Progenitor cell of endocrine pancreas (in vitro differentiated cells): ENCODE data around the gene SIRT7. TPM values are rescaled to one million over a fixed set of nuclear protein-coding genes. Genes with fewer than 3 reads are reported as not detected.

ENCODE experiments used
- total RNA-seq: library from RNA; stranded (reverse); gene quantifications from 2 replicates; pipeline ENCODE4 v1.2.1, GENCODE V29; 2021

Gene SIRT7
- total RNA-seq, 1 donor from 2014 or later, result 34.0 TPM

Other genes with a start within 250 kb of the SIRT7 start
- gene ARL16, start 234.4 kb downstream of the SIRT7 start, total RNA-seq, result 42.1 TPM in 2 replicates
- 127 and 141 TPM in 2 replicates for gene HGS, start 234.2 kb downstream of the SIRT7 start, total RNA-seq
- gene MRPL12, start 214.8 kb downstream of the SIRT7 start, total RNA-seq, result 63.6 and 63.9 TPM in 2 replicates
- gene SLC25A10, start 205.9 kb downstream of the SIRT7 start, total RNA-seq, result 36.9 and 40.9 TPM in 2 replicates
- gene GCGR, start 114.0 kb downstream of the SIRT7 start, total RNA-seq, result 2.1 and 2.2 TPM in 2 replicates
- 138 and 157 TPM in 2 replicates for gene MCRIP1, start 84.9 kb downstream of the SIRT7 start, total RNA-seq
- gene PPP1R27, start 83.1 kb downstream of the SIRT7 start, total RNA-seq, result not detected in 2 replicates
- gene P4HB, start 57.6 kb downstream of the SIRT7 start, total RNA-seq, result 467 and 484 TPM in 2 replicates
- 239 and 248 TPM in 2 replicates for gene ARHGDIA, start 46.8 kb downstream of the SIRT7 start, total RNA-seq
- gene ALYREF, start 26.6 kb downstream of the SIRT7 start, total RNA-seq, result 98.9 and 99.7 TPM in 2 replicates
- gene ANAPC11, start 26.5 kb downstream of the SIRT7 start, total RNA-seq, result 137 and 139 TPM in 2 replicates
- gene NPB, start 15.9 kb downstream of the SIRT7 start, total RNA-seq, result 0.78 and 1.7 TPM in 2 replicates
- 93.2 and 95.2 TPM in 2 replicates for gene PCYT2, start 6.8 kb downstream of the SIRT7 start, total RNA-seq
- gene MAFG, start 9.6 kb upstream of the SIRT7 start, total RNA-seq, result 29.5 and 30.2 TPM in 2 replicates
- 65.0 and 65.6 TPM in 2 replicates for gene PYCR1, start 19.1 kb upstream of the SIRT7 start, total RNA-seq
- not detected in 2 replicates for gene MYADML2, start 29.1 kb upstream of the SIRT7 start, total RNA-seq
- 0.60 and 1.3 TPM in 2 replicates for gene NOTUM, start 43.0 kb upstream of the SIRT7 start, total RNA-seq
- gene ASPSCR1, start 59.5 kb upstream of the SIRT7 start, total RNA-seq, result 55.5 and 55.7 TPM in 2 replicates
- 64.1 and 66.2 TPM in 2 replicates for gene CENPX, start 104.7 kb upstream of the SIRT7 start, total RNA-seq
- gene LRRC45, start 105.1 kb upstream of the SIRT7 start, total RNA-seq, result 39.4 and 43.7 TPM in 2 replicates
- 25.2 and 26.2 TPM in 2 replicates for gene RAC3, start 113.5 kb upstream of the SIRT7 start, total RNA-seq
- 72.2 and 77.6 TPM in 2 replicates for gene DCXR, start 119.5 kb upstream of the SIRT7 start, total RNA-seq
- gene RFNG, start 133.6 kb upstream of the SIRT7 start, total RNA-seq, result 60.1 and 65.5 TPM in 2 replicates
- 134 and 137 TPM in 2 replicates for gene GPS1, start 133.7 kb upstream of the SIRT7 start, total RNA-seq
- gene DUS1L, start 147.6 kb upstream of the SIRT7 start, total RNA-seq, result 85.2 and 93.8 TPM in 2 replicates
- gene FASN, start 180.1 kb upstream of the SIRT7 start, total RNA-seq, result 303 and 308 TPM in 2 replicates